HepG2 (cell line): ENCODE data around the gene CALY. TPM values are rescaled to one million over a fixed set of nuclear protein-coding genes. Genes with fewer than 3 reads are reported as not detected.

Experiments
- ATAC-seq: fragments of 200-7000 bp; cut with Tn5 transposase; 3 replicates; pipeline ENCODE4 v1.9.1; 2020; ENCODE audit warnings: mild to moderate bottlenecking, moderate library complexity
- BruUV-seq: library from RNA; stranded (reverse); fragments of 400-500 nt; replicated peaks from 2 replicates; lab custom pipeline; 2021; lab: Mats Ljungman, UMichigan
- CTCF ChIA-PET: fragments of 300-600 bp; formaldehyde crosslinking; extraction: SDS; loops from one replicate; lab custom pipeline; 2021; ENCODE audit warnings: low total read pairs, inconsistent platforms, low intra/inter-chr PET ratio; lab: Yijun Ruan, JAX
- POLR2A ChIA-PET: fragments of 350-600 bp; sonication (Branson Sonifier 250); formaldehyde crosslinking; loops from one replicate; lab custom pipeline; 2020; ENCODE audit warnings: antibody characterized with exemption, inconsistent platforms; lab: Yijun Ruan, JAX
- DNase-seq: peaks from one replicate; pipeline ENCODE4 v3.0.0-alpha.2; 2015; ENCODE audit warnings: low spot score
- FAIRE-seq: peaks from 3 replicates; lab custom pipeline; 2011; peaks lifted over from hg19 to GRCh38; lab: Jason Lieb, UNC
- H2AFZ ChIP-seq: one replicate; pipeline ENCODE4 v1.6.1; 2011; ENCODE audit warnings: low read length, inconsistent platforms
- H3K27ac ChIP-seq: fragments of 300-600 bp; 3 replicates; pipeline ENCODE4 v1.8.0; 2011; ENCODE audit warnings: mixed run types, mild to moderate bottlenecking, mixed read lengths, low read length, inconsistent platforms; ENCODE audit not compliant: insufficient read depth; ENCODE audit errors: extremely low read length
- H3K27me3 ChIP-seq, 2 experiments: fragments of 200-600 bp in 1 of 2; 2 replicates in 1 of 2; 3 replicates in 1 of 2; pipeline versions ENCODE4 v1.6.0 to v1.8.0; 2011; ENCODE audit warnings: low read length in 2 of 2, mild to moderate bottlenecking in 2 of 2, moderate library complexity in 2 of 2, inconsistent platforms in 1 of 2; ENCODE audit not compliant: insufficient read depth in 2 of 2, control insufficient read depth in 1 of 2
- H3K36me3 ChIP-seq, 2 experiments: fragments of 200-600 bp in 1 of 2; replicated peaks in 1 of 2; 2 replicates in 1 of 2; 3 replicates in 1 of 2; pipeline versions ENCODE4 v1.5.1 to v1.8.0; 2011; ENCODE audit warnings: low read length in 2 of 2, inconsistent platforms in 1 of 2; ENCODE audit not compliant: insufficient read depth in 2 of 2, control insufficient read depth in 1 of 2
- H3K4me1 ChIP-seq: 2 replicates; pipeline ENCODE4 v1.5.1; 2012; ENCODE audit warnings: low read length, inconsistent platforms; ENCODE audit not compliant: insufficient read depth
- H3K4me2 ChIP-seq: 2 replicates; pipeline ENCODE4 v1.6.0; 2011; ENCODE audit warnings: low read depth, low read length, inconsistent platforms
- H3K4me3 ChIP-seq, 3 experiments: fragments of 200-600 bp in 1 of 3; sonication (generic), shearing (Covaris generic) in 1 of 3; replicated peaks in 1 of 3; 2 replicates each; pipeline ENCODE4 v1.5.1; 2011 to 2016; ENCODE audit warnings: low read length in 3 of 3, inconsistent platforms in 2 of 3, low read depth in 2 of 3, mild to moderate bottlenecking in 2 of 3, control low read depth in 1 of 3, mixed read lengths in 1 of 3; ENCODE audit not compliant: insufficient read depth in 1 of 3
- H3K79me2 ChIP-seq: one replicate; pipeline ENCODE4 v1.6.1; 2011; ENCODE audit warnings: low read length, inconsistent platforms; ENCODE audit not compliant: insufficient read depth
- H3K9ac ChIP-seq: 2 replicates; pipeline ENCODE4 v1.6.0; 2011; ENCODE audit warnings: mild to moderate bottlenecking, low read depth, low read length, inconsistent platforms; ENCODE audit not compliant: insufficient read depth
- H3K9me3 ChIP-seq: 2 replicates; pipeline ENCODE4 v1.5.1; 2012; ENCODE audit warnings: mild to moderate bottlenecking, low read length
- H4K20me1 ChIP-seq: 2 replicates; pipeline ENCODE4 v1.6.0; 2011; ENCODE audit warnings: inconsistent platforms, mild to moderate bottlenecking, low read length, moderate library complexity; ENCODE audit not compliant: insufficient read depth
- ASH2L ChIP-seq: fragments of 300-600, 200-600 bp; sonication (generic); IDR thresholded peaks from 2 replicates; pipeline ENCODE4 v1.7.0; 2017; ENCODE audit warnings: low read depth, mild to moderate bottlenecking, moderate library complexity, mixed read lengths, low read length; ENCODE audit not compliant: insufficient read length
- FOXP1 ChIP-seq, 2 experiments: fragments of 450-650 bp in 1 of 2; IDR thresholded peaks; 2 replicates each; pipeline ENCODE4 v1.6.1; 2017 to 2018; ENCODE audit warnings: antibody characterized with exemption in 1 of 2
- GZF1 ChIP-seq: sonication (generic); formaldehyde crosslinking; IDR thresholded peaks from 2 replicates; pipeline ENCODE4 v1.5.1; 2020; ENCODE audit warnings: mild to moderate bottlenecking, missing genetic modification reagents
- HDAC2 ChIP-seq: sonication (generic); formaldehyde crosslinking; IDR thresholded peaks from 2 replicates; pipeline ENCODE4 v1.4.0; 2020; ENCODE audit warnings: missing genetic modification reagents
- ISL2 ChIP-seq: sonication (generic); formaldehyde crosslinking; IDR thresholded peaks from 2 replicates; pipeline ENCODE4 v1.5.0; 2020; ENCODE audit warnings: missing genetic modification reagents
- MYNN ChIP-seq: sonication (generic); formaldehyde crosslinking; IDR thresholded peaks from 2 replicates; pipeline ENCODE4 v1.4.0; 2020; ENCODE audit warnings: mild to moderate bottlenecking, low read depth, missing genetic modification reagents
- NR3C1 ChIP-seq: sonication (generic); formaldehyde crosslinking; IDR thresholded peaks from 2 replicates; pipeline ENCODE4 v1.4.0; 2020; ENCODE audit warnings: missing genetic modification reagents
- SALL1 ChIP-seq: sonication (generic); formaldehyde crosslinking; IDR thresholded peaks from 2 replicates; pipeline ENCODE4 v1.8.0; 2022; ENCODE audit warnings: mild to moderate bottlenecking, missing genetic modification reagents
- TSC22D2 ChIP-seq: sonication (generic); formaldehyde crosslinking; IDR thresholded peaks from 2 replicates; pipeline ENCODE4 v1.5.1; 2020; ENCODE audit warnings: missing genetic modification reagents, mild to moderate bottlenecking, borderline replicate concordance
- ZMYM3 ChIP-seq: sonication (generic); formaldehyde crosslinking; IDR thresholded peaks from 2 replicates; pipeline ENCODE4 v1.5.1; 2020; ENCODE audit warnings: mild to moderate bottlenecking, missing genetic modification reagents
- ZNF317 ChIP-seq: sonication (generic); formaldehyde crosslinking; IDR thresholded peaks from 2 replicates; pipeline ENCODE4 v1.5.0; 2020; ENCODE audit warnings: mild to moderate bottlenecking, missing genetic modification reagents
- ZNF501 ChIP-seq: sonication (generic); formaldehyde crosslinking; IDR thresholded peaks from 2 replicates; pipeline ENCODE4 v1.5.1; 2020; ENCODE audit warnings: mild to moderate bottlenecking, moderate library complexity, missing genetic modification reagents
- ZNF776 ChIP-seq: sonication (generic); formaldehyde crosslinking; IDR thresholded peaks from 2 replicates; pipeline ENCODE4 v1.4.0; 2020; ENCODE audit warnings: mild to moderate bottlenecking, missing genetic modification reagents
- ZSCAN20 ChIP-seq: sonication (generic); formaldehyde crosslinking; IDR thresholded peaks from 2 replicates; pipeline ENCODE4 v1.4.0; 2020; ENCODE audit warnings: missing genetic modification reagents, mild to moderate bottlenecking, borderline replicate concordance
- WGBS: methylation state at CpG from one replicate; pipeline ENCODE4 v1.1.6; 2017; ENCODE audit warnings: low lambda C conversion rate; 5-methylcytosine and 5-hydroxymethylcytosine counted together
- in situ Hi-C: cut with HindIII; loops from 2 replicates; pipeline ENCODE4 v1.10.0; 2017; ENCODE audit warnings: low pct_unique_long_range_greater_than_20kb; ENCODE audit not compliant: extremely low pct_ligation_motif_present
- intact Hi-C: fragments of 100-400 bp; cut with micrococcal nuclease; formaldehyde crosslinking; loops from one replicate; pipeline ENCODE4 v1.10.0; 2022; ENCODE audit not compliant: unreplicated experiment
- polyA plus RNA-seq, 8 experiments: library from polyadenylated mRNA; depleted of rRNA in 3 of 8; stranded (reverse) in 7 of 8; unstranded in 1 of 8; fragments of >200 nt; fragmentation: Illumina TruSeq in 4 of 8; extraction: Trizol in 4 of 8; gene quantifications; 2 replicates each; pipeline versions ENCODE4 v1.2.1 to v1.2.3, GENCODE V29; 2011 to 2016; ENCODE audit warnings: low read depth in 4 of 8, missing spikeins in 1 of 8, mixed read lengths in 1 of 8; ENCODE audit not compliant: insufficient read depth in 1 of 8
- total RNA-seq, 5 experiments: library from RNA; depleted of rRNA; stranded (reverse); fragments of >200 nt; fragmentation: Illumina TruSeq; extraction: Trizol; gene quantifications; 2 replicates each; pipeline ENCODE4 v1.2.3, GENCODE V29; 2016; ENCODE audit warnings: low read depth in 1 of 5
- TF ChIP-seq, protein P1 (sequence below): sonication (generic); formaldehyde crosslinking; IDR thresholded peaks from 2 replicates; pipeline ENCODE4 v1.4.0; 2020; ENCODE audit warnings: missing genetic modification reagents
- TF ChIP-seq, protein P2 (sequence below): sonication (generic); formaldehyde crosslinking; IDR thresholded peaks from 2 replicates; pipeline ENCODE4 v1.4.0; 2020; ENCODE audit warnings: missing genetic modification reagents; ENCODE audit errors: not compliant biosample characterization
- TF ChIP-seq, protein P3 (sequence below): sonication (generic); formaldehyde crosslinking; conservative IDR thresholded peaks from 2 replicates; pipeline ENCODE4 v1.8.0; 2022; ENCODE audit warnings: low read depth, missing genetic modification reagents

CALY gene
- total and polyA plus RNA-seq, 2 of the 13 experiments (the other 11 are each of a cell fraction or from before 2014, with no cell fraction given), result 0.08 TPM; not detected in 1

- TF ChIP-seq, protein P1, sequence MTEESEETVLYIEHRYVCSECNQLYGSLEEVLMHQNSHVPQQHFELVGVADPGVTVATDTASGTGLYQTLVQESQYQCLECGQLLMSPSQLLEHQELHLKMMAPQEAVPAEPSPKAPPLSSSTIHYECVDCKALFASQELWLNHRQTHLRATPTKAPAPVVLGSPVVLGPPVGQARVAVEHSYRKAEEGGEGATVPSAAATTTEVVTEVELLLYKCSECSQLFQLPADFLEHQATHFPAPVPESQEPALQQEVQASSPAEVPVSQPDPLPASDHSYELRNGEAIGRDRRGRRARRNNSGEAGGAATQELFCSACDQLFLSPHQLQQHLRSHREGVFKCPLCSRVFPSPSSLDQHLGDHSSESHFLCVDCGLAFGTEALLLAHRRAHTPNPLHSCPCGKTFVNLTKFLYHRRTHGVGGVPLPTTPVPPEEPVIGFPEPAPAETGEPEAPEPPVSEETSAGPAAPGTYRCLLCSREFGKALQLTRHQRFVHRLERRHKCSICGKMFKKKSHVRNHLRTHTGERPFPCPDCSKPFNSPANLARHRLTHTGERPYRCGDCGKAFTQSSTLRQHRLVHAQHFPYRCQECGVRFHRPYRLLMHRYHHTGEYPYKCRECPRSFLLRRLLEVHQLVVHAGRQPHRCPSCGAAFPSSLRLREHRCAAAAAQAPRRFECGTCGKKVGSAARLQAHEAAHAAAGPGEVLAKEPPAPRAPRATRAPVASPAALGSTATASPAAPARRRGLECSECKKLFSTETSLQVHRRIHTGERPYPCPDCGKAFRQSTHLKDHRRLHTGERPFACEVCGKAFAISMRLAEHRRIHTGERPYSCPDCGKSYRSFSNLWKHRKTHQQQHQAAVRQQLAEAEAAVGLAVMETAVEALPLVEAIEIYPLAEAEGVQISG (CRISPR knock-in tag), result 0 out of 2 replicates have a peak, but pooled peaks have one; percentile 58
Observed at GRCh38 chr10:133359972-133360610, 23.4 kb upstream of the CALY start (continued).

DNA sequence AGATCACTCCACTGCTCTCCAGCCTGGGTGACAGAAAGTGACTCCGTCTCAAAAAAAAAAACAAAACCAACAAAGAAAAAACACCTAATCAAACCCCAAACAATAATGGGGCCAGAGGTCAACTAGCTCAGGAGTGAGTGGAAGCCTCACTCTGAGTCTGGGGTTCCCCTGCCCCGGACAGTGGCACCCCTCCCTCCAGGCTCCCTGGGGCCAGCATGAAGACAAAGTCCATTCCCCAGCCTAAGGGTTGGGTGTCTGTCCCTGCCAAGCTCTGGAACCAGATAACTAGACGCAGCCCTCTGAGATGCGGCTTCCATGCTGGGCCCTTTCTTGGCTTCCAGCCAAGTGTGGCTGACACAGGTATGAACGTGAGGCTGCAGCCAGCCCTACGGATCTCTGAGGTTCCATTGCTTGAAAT lies 22.9 kb upstream of the CALY start:
- Histone ChIP-seq H3K9me3 (no peaks in the 10 kb centered on the region), H3K4me1 (peaks cover 38% of the 10 kb centered on the region), H3K27me3 (no peaks in the 10 kb centered on the region), H3K4me2 (peak overlapping the region; percentile 95), H3K36me3 (peaks cover 11 to 35% of the 10 kb centered on the region in 2 experiments; a peak in 4 of 5 replicates), H3K79me2 (peaks cover 12% of the 10 kb centered on the region), H4K20me1 (0 out of 2 replicates have a peak, but pooled peaks cover 5% of the 10 kb centered on the region), H3K27ac (peak overlapping the region; percentile 86), H2AFZ (no peak overlapping the region), H3K9ac (peak overlapping the region; percentile 74), H3K4me3 (peak overlapping the region; percentile 35 to 81 (median 53); a peak in 5 of 6 replicates)
- ChIA-PET CTCF (no interaction called here), POLR2A (interaction anchor here (1.1 to 5.8 kb wide), 10 partner anchors 9 to 35 kb away, joined by 3 to 124 read pairs (median 14); partner anchors contain the start of genes ECHS1, MTG1, PAOX and PRAP1)
- ATAC-seq (peak; percentile 37), FAIRE-seq (peak; percentile 86), DNase-seq (peak; percentile 76)
- in situ Hi-C loops (no loop called here), intact Hi-C loops (loop anchor here (2.0 kb wide), 1 partner anchor 13 kb away; the partner anchor contains the start of gene ECHS1)
- WGBS, result 0% methylated on average over 6 of the region's 6 CpGs
- no TSS peak for BruUV-seq
- TF ChIP-seq ZSCAN20 (CRISPR knock-in tag), result no peak
- no peak for TF ChIP-seq GZF1 (CRISPR knock-in tag)
- TF ChIP-seq, protein P2, sequence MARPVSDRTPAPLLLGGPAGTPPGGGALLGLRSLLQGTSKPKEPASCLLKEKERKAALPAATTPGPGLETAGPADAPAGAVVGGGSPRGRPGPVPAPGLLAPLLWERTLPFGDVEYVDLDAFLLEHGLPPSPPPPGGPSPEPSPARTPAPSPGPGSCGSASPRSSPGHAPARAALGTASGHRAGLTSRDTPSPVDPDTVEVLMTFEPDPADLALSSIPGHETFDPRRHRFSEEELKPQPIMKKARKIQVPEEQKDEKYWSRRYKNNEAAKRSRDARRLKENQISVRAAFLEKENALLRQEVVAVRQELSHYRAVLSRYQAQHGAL (CRISPR knock-in tag), result no peak
- 0 out of 2 replicates have a peak, but pooled peaks have one; percentile 42 for TF ChIP-seq SALL1
- no peak for TF ChIP-seq ZMYM3
- TF ChIP-seq TSC22D2 (CRISPR knock-in tag), result peak; percentile 10; the same call in 1 of the 2 replicates
- TF ChIP-seq ISL2 (CRISPR knock-in tag), result no peak
- no peak for TF ChIP-seq FOXP1 (IDR thresholded peaks at IDR 0.05)
- peak; percentile 13; the same call in 1 of the 2 replicates for TF ChIP-seq FOXP1 (CRISPR knock-in tag; IDR thresholded peaks at IDR 0.05)
- no peak for TF ChIP-seq ZNF776
- no peak; the same call in 1 of the 2 replicates for TF ChIP-seq ZNF501 (CRISPR knock-in tag)
- peak; percentile 41 for TF ChIP-seq ASH2L
- TF ChIP-seq ZNF317 (CRISPR knock-in tag), result no peak
- 0 out of 2 replicates have a peak, but pooled peaks have one; percentile 58 for TF ChIP-seq MYNN (CRISPR knock-in tag)
- TF ChIP-seq NR3C1 (CRISPR knock-in tag), result no peak
- TF ChIP-seq, protein P3, sequence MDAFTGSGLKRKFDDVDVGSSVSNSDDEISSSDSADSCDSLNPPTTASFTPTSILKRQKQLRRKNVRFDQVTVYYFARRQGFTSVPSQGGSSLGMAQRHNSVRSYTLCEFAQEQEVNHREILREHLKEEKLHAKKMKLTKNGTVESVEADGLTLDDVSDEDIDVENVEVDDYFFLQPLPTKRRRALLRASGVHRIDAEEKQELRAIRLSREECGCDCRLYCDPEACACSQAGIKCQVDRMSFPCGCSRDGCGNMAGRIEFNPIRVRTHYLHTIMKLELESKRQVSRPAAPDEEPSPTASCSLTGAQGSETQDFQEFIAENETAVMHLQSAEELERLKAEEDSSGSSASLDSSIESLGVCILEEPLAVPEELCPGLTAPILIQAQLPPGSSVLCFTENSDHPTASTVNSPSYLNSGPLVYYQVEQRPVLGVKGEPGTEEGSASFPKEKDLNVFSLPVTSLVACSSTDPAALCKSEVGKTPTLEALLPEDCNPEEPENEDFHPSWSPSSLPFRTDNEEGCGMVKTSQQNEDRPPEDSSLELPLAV, result no peak
- 0 out of 2 replicates have a peak, but pooled peaks have one; percentile 18 for TF ChIP-seq HDAC2 (CRISPR knock-in tag)
